ENCODE data around the gene PSMC4. TPM values are rescaled to one million over a fixed set of nuclear protein-coding genes. Genes with fewer than 3 reads are reported as not detected.

PSMC4 gene
- total RNA-seq, 1 donor from 2014 or later: 60.5 TPM

GRCh38 chr19:39935364-39935661 lies 35.7 kb upstream of the PSMC4 start:
- no peak for TF ChIP-seq CTCF (IDR thresholded peaks at IDR 0.05)
- Histone ChIP-seq H3K4me3 (no peak overlapping the region), H3K9me3 (peaks cover 7% of the 10 kb centered on the region), H3K36me3 (no peaks in the 10 kb centered on the region), H3K27me3 (no peaks in the 10 kb centered on the region), H3K27ac (no peak overlapping the region), H3K4me1 (no peaks in the 10 kb centered on the region)
- ATAC-seq (no peak), DNase-seq (no peak)
- intact Hi-C loops (cut with DNase I): no loop called here

GRCh38 chr19:39936020-39936419 lies 34.9 kb upstream of the PSMC4 start:
- Histone ChIP-seq H3K36me3 (no peaks in the 10 kb centered on the region), H3K27me3 (no peaks in the 10 kb centered on the region), H3K9me3 (peaks cover 9% of the 10 kb centered on the region), H3K27ac (no peak overlapping the region), H3K4me1 (peaks cover 2% of the 10 kb centered on the region), H3K4me3 (no peak overlapping the region)
- intact Hi-C loops (cut with DNase I): no loop called here
- DNase-seq (no peak), ATAC-seq (no peak)
- TF ChIP-seq CTCF (IDR thresholded peaks at IDR 0.05): no peak

- intact Hi-C loops (cut with DNase I): no loop called here
- Histone ChIP-seq H3K4me3 (no peak overlapping the region), H3K27me3 (no peaks in the 10 kb centered on the region), H3K4me1 (peaks cover 5% of the 10 kb centered on the region), H3K36me3 (no peaks in the 10 kb centered on the region), H3K27ac (no peak overlapping the region), H3K9me3 (peaks cover 9% of the 10 kb centered on the region)
- ATAC-seq (no peak), DNase-seq (no peak)
- TF ChIP-seq CTCF (IDR thresholded peaks at IDR 0.05): no peak
These were observed 34.3 kb upstream of the PSMC4 start for GRCh38 chr19:39936622-39937021.

- no peak for DNase-seq
- intact Hi-C loops (cut with DNase I): no loop called here
- Histone ChIP-seq H3K4me1 (peaks cover 5% of the 10 kb centered on the region), H3K27ac (no peak overlapping the region), H3K27me3 (no peaks in the 10 kb centered on the region), H3K4me3 (no peak overlapping the region), H3K9me3 (peaks cover 9% of the 10 kb centered on the region), H3K36me3 (no peaks in the 10 kb centered on the region)
- no peak for ATAC-seq
- no peak for TF ChIP-seq CTCF (IDR thresholded peaks at IDR 0.05)
These were observed 33.8 kb upstream of the PSMC4 start for GRCh38 chr19:39937094-39937720.

GRCh38 chr19:39937787-39938186 lies 33.2 kb upstream of the PSMC4 start:
- no peak overlapping the region for H3K4me3 ChIP-seq
- H3K4me1 ChIP-seq: peaks cover 5% of the 10 kb centered on the region
- H3K27ac ChIP-seq: no peak overlapping the region

More at GRCh38 chr19:39937787-39938186, 33.2 kb upstream of the PSMC4 start:
- ATAC-seq (no peak), DNase-seq (no peak)
- H3K27me3 ChIP-seq: no peaks in the 10 kb centered on the region
- peaks cover 9% of the 10 kb centered on the region for H3K9me3 ChIP-seq
- no peaks in the 10 kb centered on the region for H3K36me3 ChIP-seq
- TF ChIP-seq CTCF (IDR thresholded peaks at IDR 0.05): no peak
- intact Hi-C loops (cut with DNase I): no loop called here
